SK-N-SH (cell line): Measurements from ENCODE around the gene MYO18B.

Source experiments
- EZH2phosphoT487 ChIP-seq: fragments of 200-600 bp; sonication (generic); IDR thresholded peaks from 2 replicates; pipeline ENCODE4 v1.6.1; 2017; ENCODE audit warnings: low read depth, mixed run types, mild to moderate bottlenecking, antibody characterized with exemption, moderate library complexity, borderline replicate concordance
- GABPA ChIP-seq: IDR thresholded peaks from 2 replicates; pipeline ENCODE4 v1.4.0; 2012; ENCODE audit warnings: low read depth, mild to moderate bottlenecking
- MXI1 ChIP-seq: IDR thresholded peaks from 2 replicates; pipeline ENCODE4 v1.6.1; 2012; ENCODE audit warnings: mild to moderate bottlenecking, low read depth, low read length, improper control_type of control experiment
- POLR2AphosphoS5 ChIP-seq: IDR thresholded peaks from 2 replicates; pipeline ENCODE4 v1.6.1; 2012; ENCODE audit warnings: low read depth, low read length
- RAD21 ChIP-seq: IDR thresholded peaks from 2 replicates; pipeline ENCODE4 v1.6.1; 2012; ENCODE audit warnings: mild to moderate bottlenecking, low read length
- RXRA ChIP-seq: IDR thresholded peaks from 2 replicates; pipeline ENCODE4 v1.4.0; 2012; ENCODE audit warnings: low read depth, mild to moderate bottlenecking, borderline replicate concordance
- YY1 ChIP-seq: IDR thresholded peaks from 2 replicates; pipeline ENCODE4 v1.4.0; 2012; ENCODE audit warnings: low read depth, mild to moderate bottlenecking
- TF ChIP-seq, protein P1 (sequence below): fragments of 200-600 bp; sonication (generic); IDR thresholded peaks from 2 replicates; pipeline ENCODE4 v1.6.1; 2017; ENCODE audit warnings: antibody characterized with exemption, mild to moderate bottlenecking, moderate library complexity
- TF ChIP-seq, protein P2 (sequence below): fragments of 150-350 bp; IDR thresholded peaks from 2 replicates; pipeline ENCODE4 v1.6.1; 2017; ENCODE audit warnings: antibody characterized with exemption, low read length, low read depth, borderline replicate concordance

DNA sequence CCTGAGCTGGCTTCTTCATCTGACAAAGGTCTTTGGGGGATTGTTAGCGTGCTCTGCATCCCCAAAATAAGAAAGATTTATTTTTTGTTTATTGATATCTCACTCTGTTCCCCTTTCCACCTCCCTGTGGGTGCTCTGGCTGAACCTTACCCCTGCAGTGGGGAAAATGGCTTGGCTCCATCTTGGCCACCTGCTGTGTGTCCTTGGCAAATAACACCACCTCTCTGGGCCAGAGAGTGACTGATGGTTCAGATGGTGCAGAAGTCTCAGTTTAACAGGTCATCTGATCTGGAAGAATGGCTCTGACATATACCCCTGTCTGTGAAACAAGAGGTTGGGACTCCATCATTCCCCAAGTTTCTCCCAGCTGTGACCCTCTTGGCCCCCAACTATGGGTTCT, 157.6 kb downstream of the MYO18B start:
- no peak for TF ChIP-seq MXI1
- TF ChIP-seq, protein P1, sequence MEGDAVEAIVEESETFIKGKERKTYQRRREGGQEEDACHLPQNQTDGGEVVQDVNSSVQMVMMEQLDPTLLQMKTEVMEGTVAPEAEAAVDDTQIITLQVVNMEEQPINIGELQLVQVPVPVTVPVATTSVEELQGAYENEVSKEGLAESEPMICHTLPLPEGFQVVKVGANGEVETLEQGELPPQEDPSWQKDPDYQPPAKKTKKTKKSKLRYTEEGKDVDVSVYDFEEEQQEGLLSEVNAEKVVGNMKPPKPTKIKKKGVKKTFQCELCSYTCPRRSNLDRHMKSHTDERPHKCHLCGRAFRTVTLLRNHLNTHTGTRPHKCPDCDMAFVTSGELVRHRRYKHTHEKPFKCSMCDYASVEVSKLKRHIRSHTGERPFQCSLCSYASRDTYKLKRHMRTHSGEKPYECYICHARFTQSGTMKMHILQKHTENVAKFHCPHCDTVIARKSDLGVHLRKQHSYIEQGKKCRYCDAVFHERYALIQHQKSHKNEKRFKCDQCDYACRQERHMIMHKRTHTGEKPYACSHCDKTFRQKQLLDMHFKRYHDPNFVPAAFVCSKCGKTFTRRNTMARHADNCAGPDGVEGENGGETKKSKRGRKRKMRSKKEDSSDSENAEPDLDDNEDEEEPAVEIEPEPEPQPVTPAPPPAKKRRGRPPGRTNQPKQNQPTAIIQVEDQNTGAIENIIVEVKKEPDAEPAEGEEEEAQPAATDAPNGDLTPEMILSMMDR: no peak
- TF ChIP-seq, protein P2, sequence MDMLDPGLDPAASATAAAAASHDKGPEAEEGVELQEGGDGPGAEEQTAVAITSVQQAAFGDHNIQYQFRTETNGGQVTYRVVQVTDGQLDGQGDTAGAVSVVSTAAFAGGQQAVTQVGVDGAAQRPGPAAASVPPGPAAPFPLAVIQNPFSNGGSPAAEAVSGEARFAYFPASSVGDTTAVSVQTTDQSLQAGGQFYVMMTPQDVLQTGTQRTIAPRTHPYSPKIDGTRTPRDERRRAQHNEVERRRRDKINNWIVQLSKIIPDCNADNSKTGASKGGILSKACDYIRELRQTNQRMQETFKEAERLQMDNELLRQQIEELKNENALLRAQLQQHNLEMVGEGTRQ: no peak
- TF ChIP-seq YY1: no peak
- TF ChIP-seq GABPA: no peak
- no peak for TF ChIP-seq RXRA
- no peak for TF ChIP-seq POLR2AphosphoS5
- no peak for TF ChIP-seq EZH2phosphoT487
- TF ChIP-seq RAD21: no peak
